Measurements from ENCODE around the gene PRRG4. TPM values are rescaled to one million over a fixed set of nuclear protein-coding genes. Genes with fewer than 3 reads are reported as not detected.
"Not testable (repeated sequence)": the region's sequence is repeated elsewhere in the genome, so short reads cannot be mapped to it uniquely, and the experiment has no call there.

The PRRG4 gene
- total RNA-seq, 6 experiments from 2014 or later = not detected

DNA sequence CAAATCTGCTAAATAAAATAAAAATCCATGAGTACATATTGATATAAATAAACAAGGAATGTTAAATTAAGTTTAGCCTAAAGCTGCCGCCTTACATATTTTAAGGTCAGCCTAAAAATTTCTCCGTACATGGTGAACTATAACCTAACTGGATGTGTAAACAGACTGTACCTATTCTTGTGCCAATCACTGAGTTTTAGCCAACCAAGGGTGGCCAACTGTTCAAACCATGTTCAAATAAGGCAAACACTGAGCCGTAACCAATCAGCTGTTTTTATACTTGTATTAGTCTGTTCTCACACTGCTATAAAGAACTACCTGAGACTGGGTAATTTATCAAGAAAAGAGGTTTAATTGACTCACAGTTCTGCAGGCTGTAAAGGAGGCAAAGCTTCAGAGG, 54.3 kb downstream of the PRRG4 start:
- no peaks in the 10 kb centered on the region for H3K9me3 Mint-ChIP-seq
- no peak overlapping the region for H3K4me3 Mint-ChIP-seq
- DNase-seq = no peak
- no peaks in the 10 kb centered on the region for H3K36me3 Mint-ChIP-seq (ENCODE audit: low read depth)
- no peak overlapping the region for H3K27ac Mint-ChIP-seq
- H3K4me1 Mint-ChIP-seq (ENCODE audit: low read depth) = peaks cover 16% of the 10 kb centered on the region
- peaks cover 20% of the 10 kb centered on the region for H3K27me3 Mint-ChIP-seq (ENCODE audit: insufficient read depth)
- TF ChIP-seq, protein P1, sequence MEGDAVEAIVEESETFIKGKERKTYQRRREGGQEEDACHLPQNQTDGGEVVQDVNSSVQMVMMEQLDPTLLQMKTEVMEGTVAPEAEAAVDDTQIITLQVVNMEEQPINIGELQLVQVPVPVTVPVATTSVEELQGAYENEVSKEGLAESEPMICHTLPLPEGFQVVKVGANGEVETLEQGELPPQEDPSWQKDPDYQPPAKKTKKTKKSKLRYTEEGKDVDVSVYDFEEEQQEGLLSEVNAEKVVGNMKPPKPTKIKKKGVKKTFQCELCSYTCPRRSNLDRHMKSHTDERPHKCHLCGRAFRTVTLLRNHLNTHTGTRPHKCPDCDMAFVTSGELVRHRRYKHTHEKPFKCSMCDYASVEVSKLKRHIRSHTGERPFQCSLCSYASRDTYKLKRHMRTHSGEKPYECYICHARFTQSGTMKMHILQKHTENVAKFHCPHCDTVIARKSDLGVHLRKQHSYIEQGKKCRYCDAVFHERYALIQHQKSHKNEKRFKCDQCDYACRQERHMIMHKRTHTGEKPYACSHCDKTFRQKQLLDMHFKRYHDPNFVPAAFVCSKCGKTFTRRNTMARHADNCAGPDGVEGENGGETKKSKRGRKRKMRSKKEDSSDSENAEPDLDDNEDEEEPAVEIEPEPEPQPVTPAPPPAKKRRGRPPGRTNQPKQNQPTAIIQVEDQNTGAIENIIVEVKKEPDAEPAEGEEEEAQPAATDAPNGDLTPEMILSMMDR (IDR thresholded peaks at IDR 0.05) = no peak

DNA sequence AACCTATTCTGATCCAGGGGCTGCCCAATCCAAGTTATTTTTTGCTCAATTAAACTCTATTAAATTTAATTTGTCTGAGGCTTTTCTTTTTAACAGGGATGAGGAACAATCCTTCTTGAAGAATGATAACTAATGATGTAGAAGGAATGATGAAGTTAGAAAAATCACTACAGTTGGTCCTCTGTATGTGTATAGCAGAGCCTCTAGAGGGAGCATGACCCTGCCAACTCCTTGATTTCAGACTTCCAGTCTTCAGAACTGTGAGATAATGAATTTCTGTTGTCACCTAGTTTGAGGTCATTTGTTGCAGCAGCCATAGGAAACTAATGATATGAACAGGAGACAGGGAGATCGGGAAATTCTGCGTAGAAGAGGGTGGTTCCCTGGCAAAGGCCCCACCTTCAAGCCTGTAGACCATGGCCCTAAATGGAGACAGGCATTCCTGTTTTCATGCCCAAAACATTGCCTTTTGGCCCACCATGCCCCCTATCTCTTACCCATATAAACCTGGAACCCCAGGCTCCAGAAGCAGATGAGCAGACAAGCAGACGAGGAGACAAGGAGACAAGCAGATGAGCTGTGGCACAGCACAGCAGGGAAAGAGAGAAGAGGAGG, 55.1 kb downstream of the PRRG4 start:
- Mint-ChIP-seq H3K4me3 (no peak overlapping the region), H3K27ac (no peak overlapping the region), H3K36me3 (ENCODE audit: low read depth) (no peaks in the 10 kb centered on the region), H3K9me3 (no peaks in the 10 kb centered on the region), H3K4me1 (ENCODE audit: low read depth) (peaks cover 21% of the 10 kb centered on the region), H3K27me3 (ENCODE audit: insufficient read depth) (peaks cover 18% of the 10 kb centered on the region)
- TF ChIP-seq, protein P1 (IDR thresholded peaks at IDR 0.05) = peak; percentile 77
- DNase-seq = peak; percentile 5

DNA sequence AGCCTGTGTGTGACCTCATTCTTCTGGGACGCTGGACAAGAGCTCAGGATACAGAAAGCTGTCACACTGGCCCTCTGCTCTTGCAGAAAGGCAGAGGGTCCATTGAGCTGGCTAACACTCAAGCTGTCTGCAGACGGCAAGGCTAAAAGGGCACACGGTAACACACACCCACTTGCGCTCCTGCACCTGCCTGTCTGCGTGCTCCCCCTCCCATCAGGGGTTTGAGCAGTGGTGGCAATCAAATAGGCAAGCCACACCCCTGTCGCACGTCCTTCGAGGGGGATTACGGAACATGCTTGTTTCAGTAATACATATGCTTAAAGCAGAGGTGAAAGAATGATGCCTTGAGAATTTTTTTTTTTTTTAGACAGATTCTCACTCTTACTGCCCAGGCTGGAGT, 55.8 kb downstream of the PRRG4 start:
- peaks cover 21% of the 10 kb centered on the region for H3K4me1 Mint-ChIP-seq (ENCODE audit: low read depth)
- no peaks in the 10 kb centered on the region for H3K36me3 Mint-ChIP-seq (ENCODE audit: low read depth)
- peaks cover 19% of the 10 kb centered on the region for H3K27me3 Mint-ChIP-seq (ENCODE audit: insufficient read depth)
- no peak for DNase-seq
- no peak overlapping the region for H3K4me3 Mint-ChIP-seq
- no peak overlapping the region for H3K27ac Mint-ChIP-seq
- no peaks in the 10 kb centered on the region for H3K9me3 Mint-ChIP-seq
- TF ChIP-seq, protein P1 (IDR thresholded peaks at IDR 0.05) = no peak

DNA sequence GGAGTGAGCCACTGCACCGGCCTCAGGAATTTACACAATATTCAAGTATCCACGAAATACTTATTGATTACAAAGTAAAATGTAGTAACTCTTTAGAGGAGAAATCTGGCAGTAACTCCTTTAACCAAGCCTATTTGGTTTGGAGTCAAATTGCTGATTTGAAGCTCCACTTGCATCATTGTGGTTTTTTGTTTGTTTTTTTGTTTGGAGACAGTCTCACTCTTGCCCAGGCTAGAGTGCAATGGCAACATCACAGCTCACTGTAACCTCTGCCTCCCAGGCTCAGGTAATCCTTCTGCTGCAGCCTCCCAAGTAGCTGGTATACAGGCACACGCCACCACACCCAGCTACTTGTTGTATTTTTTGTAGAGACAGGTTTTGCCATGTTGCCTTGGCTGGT, 56.5 kb downstream of the PRRG4 start:
- Mint-ChIP-seq H3K27ac (no peak overlapping the region), H3K9me3 (no peaks in the 10 kb centered on the region), H3K27me3 (ENCODE audit: insufficient read depth) (peaks cover 14% of the 10 kb centered on the region), H3K4me3 (no peak overlapping the region), H3K4me1 (ENCODE audit: low read depth) (peaks cover 22% of the 10 kb centered on the region), H3K36me3 (ENCODE audit: low read depth) (no peaks in the 10 kb centered on the region)
- DNase-seq = no peak
- TF ChIP-seq, protein P1 (IDR thresholded peaks at IDR 0.05) = no peak

DNA sequence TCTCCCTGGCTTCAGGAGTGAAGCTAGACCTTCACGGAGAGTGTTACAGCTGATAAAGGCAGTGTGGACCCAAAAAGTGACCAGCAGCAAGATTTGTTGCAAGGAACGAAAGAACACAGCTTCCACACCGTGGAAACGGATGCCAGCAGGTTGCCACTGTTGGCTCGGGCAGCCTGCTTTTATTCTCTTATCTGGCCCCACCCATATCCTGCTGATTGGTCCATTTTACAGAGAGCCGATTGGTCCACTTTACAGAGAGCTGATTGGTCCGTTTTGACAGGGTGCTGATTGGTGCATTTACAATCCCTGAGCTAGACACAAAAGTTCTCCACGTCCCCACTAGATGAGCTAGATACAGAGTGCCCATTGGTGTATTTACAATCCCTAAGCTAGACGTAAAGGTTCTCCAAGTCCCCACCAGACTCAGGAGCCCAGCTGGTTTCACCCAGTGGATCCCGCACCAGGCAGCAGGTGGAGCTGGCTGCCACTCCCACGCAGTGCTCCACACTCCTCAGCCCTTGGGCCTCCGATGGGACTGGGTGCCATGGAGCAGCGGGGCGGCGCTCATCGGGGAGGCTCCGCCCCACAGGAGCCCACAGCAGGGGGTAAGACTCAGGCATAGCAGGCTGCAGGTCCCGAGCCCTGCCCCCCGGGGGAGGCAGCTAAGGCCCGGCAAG, 58.1 kb downstream of the PRRG4 start:
- peaks cover 28% of the 10 kb centered on the region for H3K4me1 Mint-ChIP-seq (ENCODE audit: low read depth)
- not testable (repeated sequence) for H3K9me3 Mint-ChIP-seq; H3K36me3 Mint-ChIP-seq (ENCODE audit: low read depth); H3K27me3 Mint-ChIP-seq (ENCODE audit: insufficient read depth); H3K27ac Mint-ChIP-seq; DNase-seq; H3K4me3 Mint-ChIP-seq

DNA sequence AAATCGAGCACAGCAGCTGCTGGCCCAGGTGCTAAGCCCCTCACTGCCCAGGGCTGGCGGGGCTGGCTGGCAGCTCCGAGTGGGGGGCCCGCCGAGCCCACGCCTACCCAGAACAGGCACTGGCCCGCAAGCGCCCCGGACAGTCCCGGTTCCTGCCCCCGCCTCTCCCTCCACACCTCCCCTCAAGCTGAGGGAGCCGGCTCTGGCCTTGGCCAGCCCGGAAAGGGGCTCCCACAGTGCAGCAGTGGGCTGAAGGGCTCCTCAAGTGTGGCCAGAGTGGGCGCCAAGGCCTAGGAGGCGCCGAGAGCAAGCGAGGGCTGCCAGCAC, 58.6 kb downstream of the PRRG4 start:
- H3K4me3 Mint-ChIP-seq; H3K36me3 Mint-ChIP-seq (ENCODE audit: low read depth); H3K9me3 Mint-ChIP-seq; H3K27me3 Mint-ChIP-seq (ENCODE audit: insufficient read depth); DNase-seq; H3K27ac Mint-ChIP-seq: not testable (repeated sequence)
- peaks cover 28% of the 10 kb centered on the region for H3K4me1 Mint-ChIP-seq (ENCODE audit: low read depth)

All from HFFc6 (cell line).